ENCODE data around the gene FOXI1.
A peak's percentile ranks its signal among the peaks of the same experiment; 100 is the strongest.

FOXI1 gene

DNA sequence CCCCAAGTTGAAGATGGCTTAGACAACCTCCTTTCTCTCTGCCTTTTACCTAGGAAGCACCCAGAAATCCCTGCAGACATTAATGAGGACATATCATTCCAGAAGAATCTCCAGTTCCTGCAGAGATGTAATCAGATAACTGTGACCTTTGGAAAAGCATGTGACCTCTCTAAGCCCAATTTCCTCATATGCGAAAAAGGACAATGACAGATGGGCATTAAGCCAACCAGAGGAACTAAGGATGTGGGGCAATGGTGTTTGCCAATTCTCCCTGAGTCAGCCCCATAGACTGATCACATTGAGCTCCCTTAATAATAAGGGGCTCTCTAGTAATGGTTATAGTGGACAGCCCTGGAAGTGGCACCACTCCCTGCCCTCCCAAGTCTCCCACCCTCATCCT lies 10.1 kb upstream of the FOXI1 start:
- Histone ChIP-seq H3K27me3 (ENCODE audit: insufficient read depth, low read depth) (no peaks in the 10 kb centered on the region), H3K4me1 (ENCODE audit: low read depth, poor library complexity, severe bottlenecking) (no peaks in the 10 kb centered on the region), H3K27ac (no peak overlapping the region), H3K79me2 (ENCODE audit: insufficient read depth, low read depth) (no peaks in the 10 kb centered on the region), H2AFZ (ENCODE audit: low read depth) (no peak overlapping the region), H3K4me3 (IDR thresholded peaks at IDR 0.05; ENCODE audit: insufficient read depth, low read depth, low read length) (no peak overlapping the region), H3K4me2 (no peak overlapping the region), H4K20me1 (ENCODE audit: insufficient read depth) (no peaks in the 10 kb centered on the region), H3K9ac (no peak overlapping the region), H3K36me3 (ENCODE audit: insufficient read depth) (no peaks in the 10 kb centered on the region)
- TF ChIP-seq, protein P1, sequence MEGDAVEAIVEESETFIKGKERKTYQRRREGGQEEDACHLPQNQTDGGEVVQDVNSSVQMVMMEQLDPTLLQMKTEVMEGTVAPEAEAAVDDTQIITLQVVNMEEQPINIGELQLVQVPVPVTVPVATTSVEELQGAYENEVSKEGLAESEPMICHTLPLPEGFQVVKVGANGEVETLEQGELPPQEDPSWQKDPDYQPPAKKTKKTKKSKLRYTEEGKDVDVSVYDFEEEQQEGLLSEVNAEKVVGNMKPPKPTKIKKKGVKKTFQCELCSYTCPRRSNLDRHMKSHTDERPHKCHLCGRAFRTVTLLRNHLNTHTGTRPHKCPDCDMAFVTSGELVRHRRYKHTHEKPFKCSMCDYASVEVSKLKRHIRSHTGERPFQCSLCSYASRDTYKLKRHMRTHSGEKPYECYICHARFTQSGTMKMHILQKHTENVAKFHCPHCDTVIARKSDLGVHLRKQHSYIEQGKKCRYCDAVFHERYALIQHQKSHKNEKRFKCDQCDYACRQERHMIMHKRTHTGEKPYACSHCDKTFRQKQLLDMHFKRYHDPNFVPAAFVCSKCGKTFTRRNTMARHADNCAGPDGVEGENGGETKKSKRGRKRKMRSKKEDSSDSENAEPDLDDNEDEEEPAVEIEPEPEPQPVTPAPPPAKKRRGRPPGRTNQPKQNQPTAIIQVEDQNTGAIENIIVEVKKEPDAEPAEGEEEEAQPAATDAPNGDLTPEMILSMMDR (conservative IDR thresholded peaks at IDR 0.05; ENCODE audit: low read depth, low read length) = no peak

DNA sequence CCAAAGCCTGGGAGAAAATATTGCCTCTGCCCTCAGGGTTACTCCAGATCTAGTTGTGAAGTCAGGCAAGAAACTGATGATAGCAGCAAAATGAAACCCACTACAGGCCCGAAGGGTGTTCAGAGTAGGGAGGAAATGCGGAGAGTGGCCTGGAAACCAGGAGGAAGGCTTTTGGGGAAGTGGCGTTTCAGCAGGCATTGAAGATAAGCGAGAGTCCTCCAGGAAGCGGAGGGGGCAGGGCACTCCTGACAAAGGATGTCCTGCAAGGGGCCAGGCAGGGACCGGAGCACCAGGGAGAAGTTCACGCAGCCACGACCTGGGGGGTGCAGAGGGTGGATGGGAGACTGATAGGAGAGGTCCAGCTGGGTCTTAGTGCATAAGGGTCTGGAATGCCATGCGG lies 7.8 kb upstream of the FOXI1 start:
- Histone ChIP-seq H3K9ac (no peak overlapping the region), H3K27ac (no peak overlapping the region), H4K20me1 (ENCODE audit: insufficient read depth) (no peaks in the 10 kb centered on the region), H3K27me3 (ENCODE audit: insufficient read depth, low read depth) (no peaks in the 10 kb centered on the region), H3K4me3 (IDR thresholded peaks at IDR 0.05; ENCODE audit: insufficient read depth, low read depth, low read length) (no peak overlapping the region), H3K4me2 (no peak overlapping the region), H3K36me3 (ENCODE audit: insufficient read depth) (no peaks in the 10 kb centered on the region), H3K79me2 (ENCODE audit: insufficient read depth, low read depth) (no peaks in the 10 kb centered on the region), H2AFZ (ENCODE audit: low read depth) (no peak overlapping the region), H3K4me1 (ENCODE audit: low read depth, poor library complexity, severe bottlenecking) (no peaks in the 10 kb centered on the region)
- TF ChIP-seq, protein P1 (conservative IDR thresholded peaks at IDR 0.05; ENCODE audit: low read depth, low read length) = no peak

DNA sequence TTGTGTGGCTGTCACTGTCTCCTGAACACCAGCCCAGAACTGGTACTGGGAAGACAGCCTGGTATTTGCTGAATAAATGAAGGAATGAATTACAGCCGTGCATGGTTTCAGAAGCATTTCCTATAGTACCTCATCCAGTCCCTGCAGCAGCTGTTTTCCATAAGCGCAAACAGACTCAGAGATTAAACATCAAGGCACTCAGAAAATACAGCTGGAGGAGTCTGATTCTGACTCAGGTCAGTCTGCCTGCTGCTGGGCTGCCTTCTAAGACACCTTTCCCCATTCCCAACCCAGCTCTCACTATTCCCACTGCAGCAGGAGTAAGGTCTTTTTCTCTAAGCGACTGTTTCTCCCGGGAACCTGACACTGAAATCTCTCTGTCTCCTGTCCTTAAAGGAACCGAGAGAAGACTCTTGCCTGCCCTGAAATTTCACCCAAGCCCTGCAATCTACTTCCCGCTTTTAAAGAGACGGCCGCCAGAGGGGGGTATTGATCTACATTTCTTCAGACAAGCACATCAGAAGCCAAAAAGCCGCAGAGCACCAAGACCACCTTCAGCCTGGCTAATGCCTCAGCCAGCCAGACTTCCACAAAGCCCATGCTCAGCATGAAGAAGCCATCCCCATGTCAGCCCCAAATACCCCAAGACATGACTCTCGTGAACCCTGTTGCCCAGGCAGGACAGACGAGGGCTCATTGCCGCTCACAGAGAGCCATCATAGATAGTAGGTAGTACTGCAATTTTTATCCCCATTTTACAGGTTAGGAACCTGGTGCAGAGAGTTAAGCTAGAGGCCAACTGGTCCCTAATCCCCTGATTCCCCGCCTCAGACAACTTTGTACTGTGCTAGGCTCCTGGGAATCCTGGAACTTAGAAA lies 5.4 kb upstream of the FOXI1 start:
- H2AFZ ChIP-seq (ENCODE audit: low read depth) = no peak overlapping the region
- no peak overlapping the region for H3K4me3 ChIP-seq (IDR thresholded peaks at IDR 0.05; ENCODE audit: insufficient read depth, low read depth, low read length)
- H3K4me2 ChIP-seq = no peak overlapping the region
- no peaks in the 10 kb centered on the region for H3K27me3 ChIP-seq (ENCODE audit: insufficient read depth, low read depth)
- no peaks in the 10 kb centered on the region for H3K4me1 ChIP-seq (ENCODE audit: low read depth, poor library complexity, severe bottlenecking)
- H3K79me2 ChIP-seq (ENCODE audit: insufficient read depth, low read depth) = no peaks in the 10 kb centered on the region
- no peak overlapping the region for H3K27ac ChIP-seq
- TF ChIP-seq, protein P1 (conservative IDR thresholded peaks at IDR 0.05; ENCODE audit: low read depth, low read length) = peak; percentile 62
- H3K36me3 ChIP-seq (ENCODE audit: insufficient read depth) = no peaks in the 10 kb centered on the region
- no peaks in the 10 kb centered on the region for H4K20me1 ChIP-seq (ENCODE audit: insufficient read depth)
- no peak overlapping the region for H3K9ac ChIP-seq

DNA sequence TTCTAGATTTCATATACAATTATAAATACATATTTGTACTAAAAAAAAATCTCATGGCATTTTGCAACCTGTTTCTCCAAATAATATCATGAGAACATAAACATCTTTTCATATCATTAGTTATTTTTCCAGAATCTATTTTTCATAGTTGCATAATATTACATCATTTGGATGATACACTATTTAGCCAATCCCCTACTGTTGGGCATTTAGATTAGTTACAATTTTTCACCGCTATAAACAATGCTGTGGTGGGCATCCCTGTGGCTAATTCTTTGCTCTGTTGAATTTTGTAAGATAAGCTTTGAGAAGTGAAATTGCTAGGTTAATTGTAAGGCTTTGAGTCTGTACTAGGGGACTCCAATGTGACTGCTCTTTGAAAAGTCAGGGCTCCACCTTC lies 2.2 kb upstream of the FOXI1 start:
- Histone ChIP-seq H3K4me2 (no peak overlapping the region), H3K4me1 (ENCODE audit: low read depth, poor library complexity, severe bottlenecking) (no peaks in the 10 kb centered on the region), H3K27me3 (ENCODE audit: insufficient read depth, low read depth) (no peaks in the 10 kb centered on the region), H3K27ac (no peak overlapping the region), H3K36me3 (ENCODE audit: insufficient read depth) (no peaks in the 10 kb centered on the region), H3K9ac (no peak overlapping the region), H3K4me3 (IDR thresholded peaks at IDR 0.05; ENCODE audit: insufficient read depth, low read depth, low read length) (no peak overlapping the region), H4K20me1 (ENCODE audit: insufficient read depth) (no peaks in the 10 kb centered on the region), H2AFZ (ENCODE audit: low read depth) (no peak overlapping the region), H3K79me2 (ENCODE audit: insufficient read depth, low read depth) (no peaks in the 10 kb centered on the region)
- TF ChIP-seq, protein P1 (conservative IDR thresholded peaks at IDR 0.05; ENCODE audit: low read depth, low read length) = no peak

Measured in KMS-11 (cell line).